OCI-LY7 (cell line): ENCODE results near the gene AUTS2. TPM values are rescaled to one million over a fixed set of nuclear protein-coding genes. Genes with fewer than 3 reads are reported as not detected.

ENCODE experiments used
- BruUV-seq: library from RNA; stranded (reverse); fragments of 400-500 nt; replicated peaks from 2 replicates; lab custom pipeline; 2021; lab: Mats Ljungman, UMichigan
- CTCF ChIA-PET: fragments of 300-600 bp; sonication (Branson Sonifier 250); formaldehyde crosslinking; loops from one replicate; lab custom pipeline; 2022; ENCODE audit warnings: antibody characterized with exemption; ENCODE audit not compliant: unreplicated experiment; lab: Charles Lee
- POLR2A ChIA-PET: fragments of 300-600 bp; sonication (Branson Sonifier 250); formaldehyde crosslinking; loops from one replicate; lab custom pipeline; 2022; ENCODE audit warnings: antibody characterized with exemption; lab: Charles Lee
- DNase-seq: peaks from one replicate; pipeline ENCODE4 v3.0.0-alpha.2; 2015; ENCODE audit warnings: low spot score
- H2AFZ ChIP-seq: fragments of 200-600 bp; sonication (generic), shearing (Covaris generic); 2 replicates; pipeline ENCODE4 v1.6.1; 2014; ENCODE audit warnings: mild to moderate bottlenecking, antibody characterized with exemption, low read length, moderate library complexity
- H3K27ac ChIP-seq: fragments of 200-600 bp; sonication (generic); 2 replicates; pipeline ENCODE4 v1.5.1; 2014; ENCODE audit warnings: mixed run types, low read depth, mild to moderate bottlenecking, moderate library complexity, low read length, inconsistent platforms; ENCODE audit not compliant: poor library complexity, severe bottlenecking
- H3K36me3 ChIP-seq: fragments of 200-600 bp; sonication (generic); 2 replicates; pipeline ENCODE4 v1.6.1; 2014; ENCODE audit warnings: mild to moderate bottlenecking, antibody characterized with exemption, low read length, moderate library complexity, mixed read lengths; ENCODE audit not compliant: insufficient read depth
- H3K4me1 ChIP-seq: fragments of 200-600 bp; sonication (generic); 2 replicates; pipeline ENCODE4 v1.5.1; 2014; ENCODE audit warnings: mild to moderate bottlenecking, low read length; ENCODE audit not compliant: insufficient read depth, poor library complexity, severe bottlenecking
- H3K4me2 ChIP-seq: fragments of 200-600 bp; sonication (generic); 2 replicates; pipeline ENCODE4 v1.6.1; 2014; ENCODE audit warnings: mild to moderate bottlenecking, low read length
- H3K4me3 ChIP-seq: fragments of 200-600 bp; sonication (generic); 2 replicates; pipeline ENCODE4 v1.5.1; 2014; ENCODE audit warnings: mild to moderate bottlenecking, low read depth, low read length; ENCODE audit not compliant: poor library complexity, severe bottlenecking
- H3K79me2 ChIP-seq: fragments of 200-600 bp; sonication (generic); 2 replicates; pipeline ENCODE4 v1.6.1; 2016; ENCODE audit warnings: low read depth, mild to moderate bottlenecking, low read length, moderate library complexity, mixed read lengths; ENCODE audit not compliant: insufficient read depth
- H3K9me2 ChIP-seq: fragments of 200-600 bp; sonication (generic); 2 replicates; pipeline ENCODE4 v1.6.1; 2016; ENCODE audit warnings: mild to moderate bottlenecking, low read length, mixed read lengths; ENCODE audit not compliant: insufficient read depth
- H3K9me3 ChIP-seq: fragments of 200-600 bp; sonication (generic); 2 replicates; pipeline ENCODE4 v1.6.1; 2014; ENCODE audit warnings: mild to moderate bottlenecking, mixed run types, low read length, mixed read lengths
- H4K20me1 ChIP-seq: fragments of 200-600 bp; sonication (generic); 2 replicates; pipeline ENCODE4 v1.6.1; 2014; ENCODE audit warnings: mild to moderate bottlenecking, antibody characterized with exemption, low read length, moderate library complexity, mixed read lengths; ENCODE audit not compliant: insufficient read depth
- EZH2phosphoT487 ChIP-seq: fragments of 200-600 bp; sonication (generic); IDR thresholded peaks from 2 replicates; pipeline ENCODE4 v1.6.1; 2018; ENCODE audit warnings: low read depth, borderline replicate concordance, mild to moderate bottlenecking, mixed run types, antibody characterized with exemption, low read length, moderate library complexity, mixed read lengths
- intact Hi-C: fragments of 100-400 bp; cut with micrococcal nuclease; formaldehyde crosslinking; loops from one replicate; pipeline ENCODE4 v1.10.0; 2022; ENCODE audit not compliant: unreplicated experiment
- total RNA-seq, 2 experiments: library from RNA; depleted of rRNA in 1 of 2; stranded (reverse); fragments of >200 nt in 1 of 2; shearing (Covaris generic) in 1 of 2; gene quantifications; 2 replicates each; pipeline ENCODE4 v1.2.3, GENCODE V29; 2014 to 2022
- TF ChIP-seq, protein P1 (sequence below): fragments of 200-600 bp; sonication (generic); conservative IDR thresholded peaks from 2 replicates; pipeline ENCODE4 v1.5.1; 2014; ENCODE audit warnings: mild to moderate bottlenecking, antibody characterized with exemption, low read length, moderate library complexity, mixed read lengths

AUTS2 gene
- total RNA-seq, 2 experiments from 2014 or later: 37.9 to 78.5 TPM

DNA sequence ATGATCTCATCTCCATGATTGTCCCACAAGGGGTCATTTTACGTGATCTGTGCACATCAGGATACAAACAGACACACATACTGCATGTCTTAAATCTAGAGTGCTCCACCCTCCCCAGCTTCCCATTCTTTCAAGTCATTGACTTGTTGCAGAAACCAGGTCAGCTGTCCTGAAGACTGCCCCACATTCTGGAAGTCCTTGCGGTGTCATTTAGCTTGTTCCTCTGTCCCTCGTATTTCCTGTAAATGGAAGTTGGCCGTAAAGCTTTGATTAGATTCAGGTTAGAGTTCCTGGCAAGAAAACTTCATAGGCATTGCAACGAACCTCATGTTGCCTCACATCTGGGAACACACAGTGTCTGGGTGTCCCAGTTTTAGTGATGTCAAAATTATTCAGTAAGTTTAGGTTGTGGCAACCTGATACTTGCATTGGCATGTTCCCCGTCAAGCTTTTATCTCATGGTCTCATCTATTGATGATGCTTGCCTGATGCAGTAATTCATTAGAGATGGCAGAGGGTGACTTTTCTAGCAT lies 1116.3 kb downstream of the AUTS2 start:
- no peak overlapping the region for H2AFZ ChIP-seq
- H3K4me3 ChIP-seq: no peak overlapping the region
- H3K4me1 ChIP-seq: peaks cover 18% of the 10 kb centered on the region
- no TSS peak for BruUV-seq
- DNase-seq: no peak
- H3K79me2 ChIP-seq: no peaks in the 10 kb centered on the region
- no peaks in the 10 kb centered on the region for H3K9me2 ChIP-seq
- POLR2A ChIA-PET: no interaction called here
- CTCF ChIA-PET: interaction anchor here (0.5 kb wide), 1 partner anchor 23 kb away, joined by 3 read pairs; no protein-coding TSS in a partner anchor
- no peaks in the 10 kb centered on the region for H4K20me1 ChIP-seq
- H3K36me3 ChIP-seq: no peaks in the 10 kb centered on the region
- H3K9me3 ChIP-seq: peaks cover 4% of the 10 kb centered on the region; the same call in 1 of the 2 replicates
- no peak overlapping the region for H3K27ac ChIP-seq
- TF ChIP-seq, protein P1, sequence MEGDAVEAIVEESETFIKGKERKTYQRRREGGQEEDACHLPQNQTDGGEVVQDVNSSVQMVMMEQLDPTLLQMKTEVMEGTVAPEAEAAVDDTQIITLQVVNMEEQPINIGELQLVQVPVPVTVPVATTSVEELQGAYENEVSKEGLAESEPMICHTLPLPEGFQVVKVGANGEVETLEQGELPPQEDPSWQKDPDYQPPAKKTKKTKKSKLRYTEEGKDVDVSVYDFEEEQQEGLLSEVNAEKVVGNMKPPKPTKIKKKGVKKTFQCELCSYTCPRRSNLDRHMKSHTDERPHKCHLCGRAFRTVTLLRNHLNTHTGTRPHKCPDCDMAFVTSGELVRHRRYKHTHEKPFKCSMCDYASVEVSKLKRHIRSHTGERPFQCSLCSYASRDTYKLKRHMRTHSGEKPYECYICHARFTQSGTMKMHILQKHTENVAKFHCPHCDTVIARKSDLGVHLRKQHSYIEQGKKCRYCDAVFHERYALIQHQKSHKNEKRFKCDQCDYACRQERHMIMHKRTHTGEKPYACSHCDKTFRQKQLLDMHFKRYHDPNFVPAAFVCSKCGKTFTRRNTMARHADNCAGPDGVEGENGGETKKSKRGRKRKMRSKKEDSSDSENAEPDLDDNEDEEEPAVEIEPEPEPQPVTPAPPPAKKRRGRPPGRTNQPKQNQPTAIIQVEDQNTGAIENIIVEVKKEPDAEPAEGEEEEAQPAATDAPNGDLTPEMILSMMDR: no peak
- TF ChIP-seq EZH2phosphoT487: no peak
- H3K4me2 ChIP-seq: no peak overlapping the region
- intact Hi-C loops: no loop called here

DNA sequence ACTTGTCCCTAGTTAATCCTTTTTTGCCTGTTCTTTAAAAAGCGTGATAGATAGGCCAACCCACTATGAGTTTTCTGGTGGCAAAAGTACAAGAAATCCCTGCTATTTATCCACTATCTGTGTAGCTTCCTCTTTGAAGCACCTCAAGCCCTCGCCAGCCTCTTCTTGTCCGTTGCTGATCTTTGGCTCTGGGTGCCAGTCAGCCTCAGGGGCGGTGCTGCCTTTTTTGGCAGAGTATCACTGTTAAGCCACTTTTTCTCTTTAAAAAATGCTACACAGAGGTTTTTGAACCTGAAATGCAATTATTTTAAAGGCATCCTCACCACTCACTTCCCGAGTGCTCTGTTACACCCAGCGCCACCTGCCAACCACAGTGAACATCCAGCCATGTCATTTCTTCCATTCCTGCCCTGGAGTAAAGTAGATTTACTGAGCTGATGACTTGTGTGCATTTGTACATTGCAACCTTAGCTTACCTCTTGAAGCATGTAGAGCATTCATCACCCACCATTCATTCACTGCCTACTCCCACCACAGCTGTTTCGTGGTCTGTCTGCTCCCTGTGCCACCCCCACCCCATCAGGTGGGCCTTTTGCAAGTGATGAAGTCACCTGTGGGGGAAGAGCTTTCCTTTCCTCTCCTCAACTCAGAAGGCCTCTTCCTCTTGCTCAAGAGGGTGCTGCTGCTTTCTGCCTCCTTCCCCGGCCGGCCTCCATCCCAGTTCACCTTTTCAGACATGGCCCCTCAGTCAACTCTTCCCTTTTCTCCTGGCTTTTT lies 1119.5 kb downstream of the AUTS2 start:
- no peaks in the 10 kb centered on the region for H3K36me3 ChIP-seq
- H3K27ac ChIP-seq: no peak overlapping the region
- H3K4me3 ChIP-seq: no peak overlapping the region
- H2AFZ ChIP-seq: no peak overlapping the region
- H3K4me1 ChIP-seq: peaks cover 18% of the 10 kb centered on the region
- no TSS peak for BruUV-seq
- POLR2A ChIA-PET: interaction anchor here (0.6 to 1.0 kb wide), 2 partner anchors 88 to 200 kb away, joined by 3 to 4 read pairs; no protein-coding TSS in a partner anchor
- H3K9me2 ChIP-seq: no peaks in the 10 kb centered on the region
- no peaks in the 10 kb centered on the region; the same call in 1 of the 2 replicates for H4K20me1 ChIP-seq
- peaks cover 4% of the 10 kb centered on the region; the same call in 1 of the 2 replicates for H3K9me3 ChIP-seq
- H3K79me2 ChIP-seq: no peaks in the 10 kb centered on the region
- CTCF ChIA-PET: no interaction called here
- H3K4me2 ChIP-seq: no peak overlapping the region
- intact Hi-C loops: no loop called here
- no peak for TF ChIP-seq EZH2phosphoT487
- TF ChIP-seq, protein P1: no peak
- peak; percentile 29 for DNase-seq

DNA sequence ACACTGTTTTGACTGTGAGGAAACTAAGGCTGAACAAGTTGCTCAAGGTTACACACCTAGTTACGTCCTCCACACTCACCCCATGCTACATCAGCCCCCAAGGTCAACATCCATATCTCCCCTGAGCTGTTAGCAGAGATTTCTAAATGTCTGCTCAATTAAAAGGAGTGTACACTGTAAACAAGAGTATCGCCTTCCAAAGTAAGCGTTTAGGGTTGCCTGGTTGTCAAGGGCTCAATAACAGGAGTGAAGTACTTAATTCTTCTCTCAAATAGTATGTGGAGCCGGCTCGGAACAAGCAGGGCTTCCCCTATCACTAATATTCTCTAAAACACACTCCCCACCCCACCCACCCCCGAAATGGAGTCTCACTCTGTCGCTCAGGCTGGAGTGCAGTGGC lies 1120.8 kb downstream of the AUTS2 start:
- Histone ChIP-seq H4K20me1 (no peaks in the 10 kb centered on the region; the same call in 1 of the 2 replicates), H3K27ac (no peak overlapping the region), H3K79me2 (no peaks in the 10 kb centered on the region), H3K4me3 (no peak overlapping the region), H3K9me2 (no peaks in the 10 kb centered on the region), H3K36me3 (no peaks in the 10 kb centered on the region), H3K9me3 (peaks cover 4% of the 10 kb centered on the region; the same call in 1 of the 2 replicates), H3K4me2 (no peak overlapping the region), H2AFZ (no peak overlapping the region), H3K4me1 (peaks cover 18% of the 10 kb centered on the region)
- TF ChIP-seq, protein P1: no peak
- no peak for TF ChIP-seq EZH2phosphoT487
- ChIA-PET CTCF (no interaction called here), POLR2A (interaction anchor here (0.6 to 1.4 kb wide), 2 partner anchors 28 to 34 kb away, joined by 3 read pairs; no protein-coding TSS in a partner anchor)
- no peak for DNase-seq
- BruUV-seq: no TSS peak
- intact Hi-C loops: no loop called here
